Glomerular endothelial cell (primary cell): Measurements from ENCODE around the gene ZNF443. TPM values are rescaled to one million over a fixed set of nuclear protein-coding genes. Genes with fewer than 3 reads are reported as not detected.
A peak's percentile ranks its signal among the peaks of the same experiment; 100 is the strongest.
"Not testable (repeated sequence)": the region's sequence is repeated elsewhere in the genome, so short reads cannot be mapped to it uniquely, and the experiment has no call there.

Source experiments
- DNase-seq: peaks from one replicate; pipeline ENCODE4 v3.0.0-alpha.2; 2011; ENCODE audit warnings: low read depth, low spot score; ENCODE audit errors: extremely low read depth
- total RNA-seq: library from RNA; depleted of rRNA; stranded (reverse); fragments of >200 nt; gene quantifications from 2 replicates; pipeline ENCODE4 v1.2.3, GENCODE V29; 2015

ZNF443 gene
- total RNA-seq, 1 donor from 2014 or later, result 2.3 TPM

DNA sequence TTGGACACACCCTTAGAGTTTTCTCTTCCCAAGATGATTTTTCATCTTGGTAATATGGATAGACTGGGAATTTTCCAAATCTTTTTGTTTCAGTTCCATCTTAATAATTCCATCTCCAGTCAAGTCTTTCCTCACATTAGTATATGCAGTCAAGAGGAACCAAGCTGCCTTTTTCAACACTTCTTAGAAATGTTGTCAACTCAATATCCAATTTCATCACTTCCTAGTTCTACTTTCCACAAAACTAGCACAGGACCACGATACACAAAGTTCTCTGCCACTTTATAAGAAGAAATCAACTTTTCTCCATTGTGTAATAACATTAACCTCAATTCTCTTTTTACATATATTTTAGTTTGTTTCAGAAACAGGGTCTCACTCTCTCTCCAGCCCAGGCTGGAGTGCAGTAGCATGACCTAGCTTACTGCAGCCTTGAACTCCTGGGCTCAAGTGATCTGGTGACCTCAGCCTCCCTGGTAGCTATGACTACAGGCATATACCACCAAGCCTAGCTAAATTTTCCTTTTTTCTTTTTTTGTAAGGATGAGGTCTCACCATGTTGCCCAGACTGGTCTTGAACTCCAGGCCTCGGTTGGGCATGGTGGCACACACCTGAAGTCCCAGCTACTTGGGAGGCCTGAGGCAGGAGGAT lies 15.5 kb downstream of the ZNF443 start:
- DNase-seq, result no peak

DNA sequence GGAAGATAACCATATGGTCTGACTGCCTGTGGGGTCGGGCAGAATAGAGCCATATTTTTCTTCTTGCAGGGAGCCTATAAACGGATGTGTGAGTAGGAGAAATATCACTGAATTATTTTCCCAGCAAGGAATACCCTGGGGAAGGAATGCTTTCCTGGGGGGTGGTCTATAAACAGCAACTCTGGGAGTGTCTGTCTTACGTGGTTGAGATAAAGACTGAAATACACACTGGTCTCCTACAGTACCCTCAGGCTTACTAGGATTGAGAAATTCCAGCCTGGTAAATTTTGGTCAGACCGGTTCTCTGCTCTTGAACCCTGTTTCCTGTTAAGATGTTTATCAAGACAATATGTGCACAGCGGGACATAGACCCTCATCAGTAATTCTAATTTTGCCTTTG lies 23.5 kb downstream of the ZNF443 start:
- DNase-seq, result not testable (repeated sequence)

DNA sequence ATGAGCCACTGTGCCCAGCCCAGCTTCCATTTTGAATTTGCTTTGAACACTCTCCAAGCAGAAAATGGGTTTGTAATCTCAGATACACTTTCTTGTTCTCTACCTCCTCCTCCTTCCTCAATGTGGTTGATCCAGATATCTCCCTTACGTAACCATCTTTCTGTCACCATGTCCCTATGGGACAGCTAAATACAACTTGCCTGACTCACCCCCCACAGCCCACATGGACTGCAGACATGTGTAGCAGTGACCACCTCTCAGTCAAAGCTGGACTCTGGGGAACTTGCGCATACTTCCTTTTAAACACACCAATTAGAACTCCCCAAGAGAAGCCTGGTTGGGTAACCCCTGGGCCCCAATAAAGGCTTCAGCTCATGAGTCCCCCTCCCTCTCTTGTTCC lies 28.9 kb downstream of the ZNF443 start:
- no peak for DNase-seq

DNA sequence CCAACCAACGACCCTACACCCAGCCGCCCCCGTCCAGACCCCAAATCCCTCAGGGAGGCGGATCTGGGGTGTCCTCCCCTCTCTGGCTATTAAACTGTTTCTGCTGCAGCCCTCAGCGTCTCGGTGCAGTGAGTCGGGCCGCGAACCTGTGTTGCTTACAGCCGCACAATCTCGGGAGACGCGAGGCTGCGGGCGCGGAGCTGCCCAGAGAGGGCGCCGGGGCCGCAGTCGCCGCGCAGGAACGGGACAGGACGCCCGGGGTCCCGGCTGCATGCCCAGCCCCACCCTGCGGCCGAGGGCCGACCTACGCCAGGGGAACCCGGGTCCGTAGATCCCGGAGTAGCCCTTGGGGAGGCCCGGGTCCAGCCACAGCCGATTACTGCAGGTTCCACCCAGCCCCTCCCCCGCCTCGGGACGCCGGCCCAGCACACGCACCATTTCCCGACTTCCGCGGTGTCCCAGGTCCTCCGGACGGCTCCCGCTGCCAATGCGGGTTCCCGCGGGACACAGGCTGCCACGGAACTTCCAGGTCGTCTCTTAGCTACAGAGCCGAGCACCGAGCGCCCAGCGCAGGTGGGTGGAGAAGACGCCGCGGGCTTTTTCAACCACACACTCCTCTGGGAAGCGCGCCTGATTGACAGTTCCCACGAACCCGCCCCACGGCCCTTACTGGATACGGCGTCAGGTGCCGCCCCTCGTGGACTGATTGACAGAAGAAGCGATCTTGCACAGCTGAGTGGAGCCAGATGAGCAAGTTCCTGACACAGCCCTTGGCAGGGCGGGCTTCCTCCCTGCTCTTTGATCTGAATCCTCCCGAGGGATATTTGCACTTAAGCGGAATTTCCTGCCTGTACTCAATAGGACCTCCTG lies 40.0 kb downstream of the ZNF443 start, which contains the start of gene ZNF799:
ZNF799 (minus strand) TSS at position 639 of the 870 bp plus-strand sequence; CDS start at position 438, 201 bp downstream.
- DNase-seq, result peak; percentile 94

DNA sequence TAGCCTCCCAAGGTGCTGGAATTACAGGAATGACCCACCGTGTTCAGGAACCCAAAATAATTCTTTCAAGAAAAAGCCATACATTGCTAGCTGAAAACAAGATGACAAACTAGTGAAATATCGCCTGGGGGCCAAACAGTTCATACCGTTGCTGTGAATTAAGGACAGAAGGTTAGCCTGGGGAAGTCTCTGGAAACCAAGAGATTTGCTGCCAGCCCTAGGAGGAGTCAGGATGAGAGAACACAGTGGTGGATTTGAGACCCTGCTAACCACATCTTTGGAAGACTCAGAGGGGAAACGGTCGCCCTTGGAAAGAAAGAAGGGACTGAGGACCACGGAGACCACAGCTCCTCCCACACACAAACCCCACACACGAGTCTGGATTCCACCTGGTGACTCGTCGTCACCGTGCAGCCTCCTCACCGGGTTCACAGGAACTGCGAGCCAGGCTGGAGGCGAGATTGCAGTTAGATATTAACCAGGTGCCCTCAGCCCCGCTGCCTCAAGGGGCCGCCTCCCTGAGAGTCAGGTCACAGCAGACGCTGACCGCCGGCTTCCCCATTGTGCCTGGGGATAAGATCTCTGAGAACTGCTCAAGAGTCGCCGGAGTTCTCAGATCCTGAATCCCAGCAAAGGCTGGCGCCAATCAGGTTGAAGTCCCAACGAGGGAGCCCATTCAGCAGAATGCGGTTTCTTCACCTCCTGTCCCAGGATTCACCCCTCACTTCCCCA lies 40.8 kb downstream of the ZNF443 start:
- DNase-seq, result not testable (repeated sequence)

DNA sequence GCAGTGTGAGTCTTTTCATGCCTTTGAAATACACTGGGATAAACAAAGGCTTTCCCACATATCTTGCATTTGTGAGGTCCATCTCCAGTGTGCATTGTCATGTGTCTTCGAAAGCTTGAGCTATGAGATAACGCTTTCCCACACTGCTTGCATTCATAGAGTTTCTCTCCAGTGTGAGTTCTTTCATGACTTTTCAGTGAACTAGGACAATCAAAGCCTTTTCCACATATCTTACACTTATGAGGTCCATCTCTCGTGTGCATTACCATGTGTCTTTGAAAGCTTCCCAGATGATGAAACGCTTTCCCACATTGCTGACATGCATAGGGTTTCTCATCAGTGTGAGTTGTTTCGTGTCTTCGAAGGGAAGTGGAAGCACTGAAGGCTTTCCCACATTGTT lies 49.7 kb downstream of the ZNF443 start:
- DNase-seq, result not testable (repeated sequence)

DNA sequence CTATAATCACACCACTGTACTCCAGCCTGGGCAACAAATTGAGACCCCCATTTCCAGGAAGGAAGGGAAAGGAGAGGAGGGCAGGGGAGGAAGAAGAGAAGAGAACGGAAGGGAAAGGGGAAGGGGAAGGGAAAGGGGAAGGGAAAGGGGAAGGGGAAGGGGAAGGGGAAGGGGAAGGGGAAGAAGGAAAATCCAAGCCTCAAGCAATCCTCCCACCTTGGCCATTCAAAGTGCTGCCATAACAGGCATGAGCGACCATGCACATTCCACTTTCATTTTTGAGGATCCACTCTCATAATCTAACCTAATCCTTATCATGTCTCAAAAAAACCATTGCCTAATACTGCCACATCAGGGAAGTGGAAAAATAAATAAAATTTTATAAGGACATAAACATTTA lies 54.5 kb downstream of the ZNF443 start:
- DNase-seq, result not testable (repeated sequence)

GRCh38 chr19:12380444-12380737 lies 60.4 kb downstream of the ZNF443 start:
- DNase-seq, result no peak

DNA sequence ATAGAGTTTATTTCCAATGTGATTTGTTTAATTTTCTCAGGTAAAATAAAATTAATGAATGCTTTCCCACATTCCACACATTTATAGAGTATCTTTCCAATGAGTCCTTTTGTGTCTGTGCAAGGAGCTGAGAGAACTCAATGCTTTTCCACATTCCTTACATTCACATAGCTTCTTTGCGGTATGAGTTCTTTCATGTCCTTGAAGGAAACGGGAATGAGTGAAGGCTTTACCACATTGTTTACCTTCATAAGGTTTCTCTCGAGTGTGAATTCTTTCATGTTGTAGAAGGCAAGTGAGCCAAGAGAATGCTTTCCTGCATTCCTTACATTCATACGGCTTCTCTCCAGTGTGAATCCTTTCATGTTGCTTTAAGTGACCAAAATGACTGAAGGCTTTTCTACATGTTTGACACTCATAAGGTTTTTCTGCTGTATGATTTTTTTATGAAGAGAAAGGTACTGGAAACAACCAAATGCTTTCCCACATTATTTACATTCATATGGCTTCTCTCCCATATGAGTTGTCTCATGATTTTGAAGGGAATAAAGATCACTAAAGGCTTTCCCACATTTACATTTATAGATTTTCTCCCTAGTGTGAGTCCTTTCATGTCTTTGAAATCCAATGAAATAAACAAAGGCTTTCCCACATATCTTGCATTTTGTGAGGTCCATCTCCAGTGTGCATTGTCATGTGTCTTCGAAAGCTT lies 60.9 kb downstream of the ZNF443 start:
- DNase-seq, result no peak

Other genes starting within 250 kb of the ZNF443 start
- gene ZNF44, start 146.1 kb downstream of the ZNF443 start, total RNA-seq, result 5.3 and 5.5 TPM in 2 replicates
- gene ZNF563, start 107.4 kb downstream of the ZNF443 start, total RNA-seq, result 0.93 and 1.3 TPM in 2 replicates
- gene ZNF442, start 75.3 kb downstream of the ZNF443 start, total RNA-seq, result 0.48 and 1.1 TPM in 2 replicates
- 3.8 and 3.9 TPM in 2 replicates for gene ZNF799, start 39.8 kb downstream of the ZNF443 start, total RNA-seq
- 0.58 and 1.7 TPM in 2 replicates for gene ZNF709, start 43.8 kb upstream of the ZNF443 start, total RNA-seq
- gene ZNF564, start 110.5 kb upstream of the ZNF443 start, total RNA-seq, result 3.4 and 6.2 TPM in 2 replicates
- 8.1 and 8.6 TPM in 2 replicates for gene ZNF490, start 169.8 kb upstream of the ZNF443 start, total RNA-seq
- 13.0 and 13.5 TPM in 2 replicates for gene ZNF791, start 169.9 kb upstream of the ZNF443 start, total RNA-seq
- 108 and 113 TPM in 2 replicates for gene MAN2B1, start 225.7 kb upstream of the ZNF443 start, total RNA-seq
- gene WDR83, start 225.8 kb upstream of the ZNF443 start, total RNA-seq, result 10.2 and 13.8 TPM in 2 replicates
- 86.9 and 87.5 TPM in 2 replicates for gene DHPS, start 240.9 kb upstream of the ZNF443 start, total RNA-seq
- gene GNG14, start 247.0 kb upstream of the ZNF443 start, total RNA-seq, result 2.1 TPM in 1 of 2 replicates, not detected in the other